ENCODE data around the gene RRM2. TPM values are rescaled to one million over a fixed set of nuclear protein-coding genes. Genes with fewer than 3 reads are reported as not detected.

Gene RRM2
- total and polyA plus RNA-seq, 2 of the 4 experiments (the other 2 are of a cell fraction): 53.6 to 68.5 TPM

DNA sequence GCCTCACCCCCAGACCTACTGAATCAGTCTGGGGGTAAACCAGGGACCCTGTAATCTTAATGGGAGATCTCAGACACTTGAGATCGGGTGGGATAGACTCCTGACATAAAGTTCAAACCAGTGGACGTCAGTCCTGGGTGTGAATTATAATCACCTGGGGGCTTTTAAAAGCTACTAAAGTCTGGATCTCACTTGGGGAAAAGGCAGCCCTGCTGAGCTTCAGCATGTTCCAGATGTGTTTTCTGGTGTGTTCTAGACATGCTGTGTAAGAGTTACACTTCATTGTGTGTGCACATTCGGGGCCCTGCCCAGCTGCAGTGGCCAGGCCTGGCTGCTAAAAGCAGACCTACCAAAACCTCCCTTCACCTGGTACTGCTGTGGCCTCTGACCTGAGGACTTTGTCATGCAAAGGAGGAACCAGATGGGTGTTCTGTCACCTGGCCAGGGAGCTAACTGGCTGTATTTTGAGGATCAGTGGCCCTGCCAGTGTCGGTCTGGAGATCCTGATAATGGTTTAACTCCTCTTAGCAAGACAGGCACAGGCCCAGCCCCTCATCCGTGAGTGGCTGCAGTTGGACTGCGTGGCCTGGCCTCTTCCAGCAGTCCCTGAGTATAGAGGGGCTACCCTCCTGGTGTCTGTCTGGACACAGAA lies 10.6 kb downstream of the RRM2 start:
- Histone ChIP-seq H3K9ac (ENCODE audit: low read depth, low read length) (no peak overlapping the region), H2AFZ (replicated peaks; ENCODE audit: low read length, poor library complexity) (peak overlapping the region; percentile 48), H3K4me1 (ENCODE audit: control insufficient read depth, insufficient read depth, low read length) (no peaks in the 10 kb centered on the region; the same call in 1 of the 2 replicates), H3K14ac (replicated peaks; ENCODE audit: low read depth, low read length) (no peak overlapping the region), H2BK20ac (ENCODE audit: low read depth, low read length) (no peak overlapping the region), H3K36me3 (ENCODE audit: control insufficient read depth, insufficient read depth, low read length) (no peaks in the 10 kb centered on the region; the same call in 1 of the 2 replicates), H3K56ac (ENCODE audit: extremely low read depth, insufficient read depth, low read length) (no peak overlapping the region; the same call in 1 of the 2 replicates), H2BK15ac (ENCODE audit: low read depth, low read length) (no peak overlapping the region), H3K27me3 (ENCODE audit: control insufficient read depth, insufficient read depth, low read length) (no peaks in the 10 kb centered on the region), H2BK120ac (ENCODE audit: low read depth, low read length) (no peak overlapping the region), H4K5ac (ENCODE audit: low read depth, low read length) (no peak overlapping the region), H3K18ac (ENCODE audit: low read depth, low read length) (no peak overlapping the region), H3K23ac (ENCODE audit: low read depth, low read length) (peak overlapping the region; percentile 9; the same call in 1 of the 2 replicates), H4K20me1 (ENCODE audit: insufficient read depth, low read length) (peaks cover 9% of the 10 kb centered on the region; the same call in 1 of the 2 replicates), H2AK9ac (replicated peaks; ENCODE audit: low read depth, low read length, poor library complexity) (peak overlapping the region; percentile 23), H3K4me2 (ENCODE audit: low read depth, low read length) (no peak overlapping the region), H3K4ac (ENCODE audit: low read depth, low read length) (no peak overlapping the region), H3K9me1 (ENCODE audit: insufficient read depth, low read length) (peaks cover 24% of the 10 kb centered on the region), H2BK5ac (ENCODE audit: low read depth, low read length, poor library complexity, severe bottlenecking) (no peak overlapping the region), H4K91ac (ENCODE audit: insufficient read depth, low read depth, low read length) (no peak overlapping the region), H4K8ac (ENCODE audit: low read depth in 2 of 2, low read length in 2 of 2) (no peak overlapping the region), H2AK5ac (ENCODE audit: low read depth, low read length) (no peak overlapping the region), H3K4me3 (ENCODE audit: insufficient read depth, low read depth, low read length) (no peak overlapping the region), H3K9me3 (ENCODE audit: control insufficient read depth, insufficient read depth, low read length) (no peaks in the 10 kb centered on the region), H3K27ac (ENCODE audit: insufficient read depth, low read length) (no peak overlapping the region), H3K79me1 (ENCODE audit: low read depth in 1 of 2, low read length in 2 of 2) (peaks cover 17 to 34% of the 10 kb centered on the region in 2 experiments)
- in situ Hi-C loops (cut with MboI; ENCODE audit: low sequenced_read_pairs) (no loop called here), dilution Hi-C loops (cut with HindIII; ENCODE audit: low sequenced_read_pairs, unreplicated experiment) (no loop called here), intact Hi-C loops (cut with micrococcal nuclease) (no loop called here)
- 92% methylated on average over 2 of the region's 6 CpGs; no CpG with 5 or more reads in 1 of the 2 experiments for WGBS, 2 experiments (ENCODE audit: extremely low coverage in 2 of 2, insufficient read length in 1 of 2)
- BruUV-seq (replicated peaks): no TSS peak
- ATAC-seq (ENCODE audit: low read depth) (no peak), DNase-seq (no peak)
- ChIA-PET CTCF (interaction anchor here (0.7 kb wide), 1 partner anchor 47 kb away, joined by 5 read pairs; no protein-coding TSS in a partner anchor), POLR2A (ENCODE audit: unreplicated experiment) (no interaction called here)
- TF ChIP-seq MXI1 (IDR thresholded peaks at IDR 0.05; ENCODE audit: borderline replicate concordance, low read depth, low read length) (no peak), BHLHE40 (IDR thresholded peaks at IDR 0.05; ENCODE audit: low read depth, low read length) (no peak), POLR2A (IDR thresholded peaks at IDR 0.05; ENCODE audit: low read depth, low read length) (peak; percentile 8; the same call in 1 of the 2 replicates)
- TF ChIP-seq, protein P1, sequence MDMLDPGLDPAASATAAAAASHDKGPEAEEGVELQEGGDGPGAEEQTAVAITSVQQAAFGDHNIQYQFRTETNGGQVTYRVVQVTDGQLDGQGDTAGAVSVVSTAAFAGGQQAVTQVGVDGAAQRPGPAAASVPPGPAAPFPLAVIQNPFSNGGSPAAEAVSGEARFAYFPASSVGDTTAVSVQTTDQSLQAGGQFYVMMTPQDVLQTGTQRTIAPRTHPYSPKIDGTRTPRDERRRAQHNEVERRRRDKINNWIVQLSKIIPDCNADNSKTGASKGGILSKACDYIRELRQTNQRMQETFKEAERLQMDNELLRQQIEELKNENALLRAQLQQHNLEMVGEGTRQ (IDR thresholded peaks at IDR 0.05; ENCODE audit: low read depth, low read length): no peak
